Smooth muscle cell of the coronary artery (primary cell): ENCODE data around the gene NHEJ1. TPM values are rescaled to one million over a fixed set of nuclear protein-coding genes. Genes with fewer than 3 reads are reported as not detected.

Experiments used
- total RNA-seq: library from RNA; depleted of rRNA; stranded (reverse); fragments of >200 nt; gene quantifications from 2 replicates; pipeline ENCODE4 v1.2.3, GENCODE V29; 2014; ENCODE audit warnings: low replicate concordance

The NHEJ1 gene
- total RNA-seq: 10.3 and 20.4 TPM in 2 replicates

GRCh38 chr2:219160186-219161017 lies at the start of gene NHEJ1:
NHEJ1 (minus strand) TSS chr2:219160815; CDS start chr2:219158362, 2,453 bp downstream.

DNA sequence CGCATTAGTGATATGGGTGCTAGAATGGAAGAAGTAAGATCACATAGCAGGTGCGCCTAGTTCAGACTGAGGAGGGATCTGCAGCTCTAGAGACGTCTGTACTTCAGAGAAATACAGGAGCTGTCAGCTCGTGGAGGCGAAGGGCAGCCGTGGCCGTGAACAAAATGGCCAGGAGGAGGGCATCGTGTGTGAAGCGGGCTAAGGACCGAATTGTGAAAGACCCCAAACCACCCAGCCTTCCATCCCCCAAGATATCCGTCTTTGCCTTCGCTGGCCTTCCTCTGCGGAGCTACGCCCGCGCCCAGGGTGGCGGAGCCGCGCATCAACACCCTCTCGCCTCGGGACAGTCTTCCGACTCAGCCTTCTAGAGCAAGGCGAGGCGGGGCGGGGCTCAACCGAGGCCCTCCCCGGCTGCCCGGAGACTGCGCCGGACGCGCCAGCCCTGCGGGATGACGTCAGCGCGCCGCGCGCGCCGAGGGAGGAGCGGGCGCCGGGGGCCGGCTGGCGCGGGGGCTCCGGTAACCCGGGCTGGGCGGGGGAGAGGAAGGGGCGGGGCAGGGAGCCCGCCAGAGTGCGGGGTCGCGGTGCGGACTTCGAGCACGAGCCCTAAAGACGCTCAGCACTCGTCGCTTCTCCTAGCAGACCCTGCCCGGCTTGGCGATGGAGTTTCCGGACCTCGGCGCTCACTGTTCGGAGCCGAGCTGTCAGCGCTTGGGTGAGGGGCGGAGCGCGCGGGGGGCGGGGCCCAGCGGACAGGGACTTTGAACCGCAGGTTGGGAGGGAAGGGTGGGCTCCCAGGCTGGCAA lies 45.9 kb upstream of the NHEJ1 start, which contains the start of gene ZFAND2B:
ZFAND2B (plus strand) TSS at position 455 of the 806 bp plus-strand sequence; CDS start at position 661, 206 bp downstream.

GRCh38 chr2:219177552-219178376 lies 17.1 kb upstream of the NHEJ1 start, which contains the start of gene RETREG2:
RETREG2 (plus strand) TSS chr2:219178275; CDS start chr2:219178353, 78 bp downstream.

DNA sequence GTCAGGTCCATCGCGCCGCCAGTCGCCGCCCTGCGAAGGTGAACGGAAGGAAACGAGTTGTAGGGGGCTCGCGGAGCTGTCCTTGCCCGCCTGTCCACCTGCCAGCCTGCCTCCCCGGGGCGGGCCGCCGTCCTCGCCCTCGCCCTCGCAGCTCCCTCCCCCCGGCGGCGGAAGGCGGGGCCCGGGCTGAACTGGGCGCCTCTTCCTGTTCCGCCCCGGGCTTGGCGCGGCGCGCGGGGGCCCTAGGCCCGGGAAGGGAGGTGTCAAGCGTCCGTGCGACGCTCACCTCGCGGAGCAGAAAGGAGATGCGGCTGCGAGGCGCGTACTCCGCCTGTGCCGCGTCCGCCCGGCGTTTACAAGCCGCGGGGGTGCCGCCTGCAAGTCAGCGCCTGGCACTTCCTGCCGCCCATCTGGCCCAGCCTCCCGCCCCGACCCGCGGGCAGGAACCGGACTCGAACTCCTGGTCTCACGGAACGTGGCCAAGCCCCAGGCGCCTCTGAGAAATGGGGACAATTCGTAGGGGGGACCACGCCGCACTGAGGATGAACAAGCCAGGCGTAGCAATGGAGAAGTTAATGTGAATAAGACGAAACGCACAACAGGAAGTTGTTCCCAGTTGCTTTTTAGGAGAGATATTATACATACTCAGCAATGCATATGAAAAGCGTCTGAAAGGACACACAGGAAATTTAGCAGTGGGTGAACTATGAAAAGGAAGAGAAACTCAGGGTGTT lies 16.4 kb upstream of the NHEJ1 start, which contains the start of gene CNPPD1:
CNPPD1 (minus strand) TSS at position 108 of the 734 bp plus-strand sequence; CDS start at position 11, 97 bp downstream.

GRCh38 chr2:219169930-219170654 lies 9.5 kb upstream of the NHEJ1 start, which contains the start of gene SLC23A3:
SLC23A3 (minus strand) TSS chr2:219170029; CDS start chr2:219169984, 45 bp downstream.

GRCh38 chr2:219060821-219061791 lies 99.5 kb downstream of the NHEJ1 start, which contains the start of gene IHH:
IHH (minus strand) TSS chr2:219060921; CDS start chr2:219060467, 454 bp downstream.

DNA sequence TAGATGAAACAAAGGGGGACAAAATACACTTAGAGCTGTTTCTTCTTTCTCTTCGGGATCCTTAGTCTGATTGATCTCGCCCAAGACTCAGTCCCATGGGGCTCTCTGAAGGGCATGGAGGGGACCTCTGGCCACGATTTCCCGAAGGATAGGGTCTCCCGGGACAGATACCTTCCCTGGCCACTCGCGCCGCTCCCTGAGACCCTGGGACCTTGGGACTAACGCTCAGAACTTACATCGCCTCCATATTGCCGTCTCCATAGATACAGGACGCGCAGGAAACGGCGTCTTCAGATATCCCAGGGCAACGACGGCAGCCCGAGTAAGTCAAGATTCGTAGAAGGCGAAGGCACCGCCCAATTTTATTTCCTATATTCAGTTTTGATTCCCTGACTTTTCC lies 119.4 kb downstream of the NHEJ1 start, which contains the start of gene CFAP65:
CFAP65 (minus strand) TSS at position 265 of the 400 bp plus-strand sequence. CDS start 2,468 bp downstream, outside the sequence.

Other genes starting within 250 kb of the NHEJ1 start
- 0.08 TPM in 1 of 2 replicates, not detected in the other for gene CDK5R2, start 201.1 kb downstream of the NHEJ1 start, total RNA-seq
- gene FEV, start 175.6 kb downstream of the NHEJ1 start, total RNA-seq: not detected in 2 replicates
- gene CRYBA2, start 167.4 kb downstream of the NHEJ1 start, total RNA-seq: not detected in 2 replicates
- not detected in 2 replicates for gene CFAP65, start 119.3 kb downstream of the NHEJ1 start, total RNA-seq
- under 0.01 TPM in 1 of 2 replicates, not detected in the other for gene IHH, start 99.9 kb downstream of the NHEJ1 start, total RNA-seq
- 0.60 and 2.5 TPM in 2 replicates for gene SLC23A3, start 9.2 kb upstream of the NHEJ1 start, total RNA-seq
- 19.5 and 32.3 TPM in 2 replicates for gene CNPPD1, start 16.1 kb upstream of the NHEJ1 start, total RNA-seq
- gene RETREG2, start 17.5 kb upstream of the NHEJ1 start, total RNA-seq: 41.6 and 71.7 TPM in 2 replicates
- 23.9 and 30.9 TPM in 2 replicates for gene ZFAND2B, start 46.0 kb upstream of the NHEJ1 start, total RNA-seq
- gene ABCB6, start 58.1 kb upstream of the NHEJ1 start, total RNA-seq: 25.9 and 98.6 TPM in 2 replicates
- gene ATG9A, start 68.8 kb upstream of the NHEJ1 start, total RNA-seq: 35.6 and 39.5 TPM in 2 replicates
- 15.4 and 22.7 TPM in 2 replicates for gene ANKZF1, start 69.0 kb upstream of the NHEJ1 start, total RNA-seq
- 8.4 and 13.8 TPM in 2 replicates for gene GLB1L, start 84.6 kb upstream of the NHEJ1 start, total RNA-seq
- 27.1 and 49.1 TPM in 2 replicates for gene STK16, start 84.7 kb upstream of the NHEJ1 start, total RNA-seq
- gene TUBA4B, start 92.4 kb upstream of the NHEJ1 start, total RNA-seq: not detected in 2 replicates
- gene TUBA4A, start 93.1 kb upstream of the NHEJ1 start, total RNA-seq: 9.1 and 9.8 TPM in 2 replicates
- 39.9 and 125 TPM in 2 replicates for gene DNAJB2, start 118.6 kb upstream of the NHEJ1 start, total RNA-seq
- gene PTPRN, start 148.6 kb upstream of the NHEJ1 start, total RNA-seq: under 0.01 and 9.0 TPM in 2 replicates
- gene RESP18, start 171.9 kb upstream of the NHEJ1 start, total RNA-seq: not detected in 2 replicates
- 54.2 and 75.5 TPM in 2 replicates for gene DNPEP, start 227.1 kb upstream of the NHEJ1 start, total RNA-seq